ENCODE results near the gene NOXA1.

Gene NOXA1

GRCh38 chr9:137387891-137388560 lies 35.2 kb upstream of the NOXA1 start:
- DNase-seq, result no peak

- DNase-seq, result no peak
Measured at GRCh38 chr9:137388589-137389427, 34.4 kb upstream of the NOXA1 start.

GRCh38 chr9:137389428-137389746 lies 33.8 kb upstream of the NOXA1 start:
- no peak for DNase-seq

- DNase-seq, result no peak
Measured at GRCh38 chr9:137390553-137391410, 32.4 kb upstream of the NOXA1 start.

- DNase-seq, result no peak
Measured at GRCh38 chr9:137391411-137391754, 31.8 kb upstream of the NOXA1 start.

DNA sequence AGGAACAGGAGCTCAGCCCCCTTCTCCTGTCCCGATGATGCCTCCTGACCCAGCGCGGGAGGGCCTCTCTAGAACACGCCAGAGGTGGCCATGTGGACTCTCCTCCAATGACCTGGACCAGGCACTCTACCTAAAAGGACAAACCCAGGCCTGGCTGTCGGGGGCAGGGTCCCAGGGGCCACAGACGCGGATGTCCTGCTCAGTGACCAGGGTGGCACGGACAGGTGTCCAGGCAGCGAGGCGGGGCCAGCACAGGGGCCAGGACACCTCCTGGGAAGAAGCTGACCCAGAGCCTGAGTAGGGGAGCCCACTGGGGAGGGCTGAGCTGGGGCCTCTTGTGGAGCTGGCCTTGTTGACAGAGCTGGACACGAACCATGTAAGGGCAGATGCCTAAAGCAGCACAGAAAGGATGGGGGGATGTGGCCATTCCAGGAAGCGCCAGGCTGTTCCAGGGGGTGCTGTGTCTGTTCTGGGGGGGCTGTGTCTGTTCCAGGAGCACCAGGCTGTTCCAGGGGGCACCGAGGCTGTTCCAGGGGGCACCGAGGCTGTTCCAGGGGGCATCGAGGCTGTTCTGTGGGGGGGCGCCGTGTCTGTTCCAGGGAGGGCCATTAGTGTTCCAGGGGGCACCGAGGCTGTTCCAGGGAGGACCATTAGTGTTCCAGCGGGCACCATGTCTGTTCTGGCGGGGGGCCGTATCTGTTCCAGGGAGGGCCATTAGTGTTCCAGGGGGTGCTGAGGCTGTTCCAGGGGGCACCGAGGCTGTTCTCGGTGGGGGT lies 30.8 kb upstream of the NOXA1 start:
- DNase-seq, result no peak

DNA sequence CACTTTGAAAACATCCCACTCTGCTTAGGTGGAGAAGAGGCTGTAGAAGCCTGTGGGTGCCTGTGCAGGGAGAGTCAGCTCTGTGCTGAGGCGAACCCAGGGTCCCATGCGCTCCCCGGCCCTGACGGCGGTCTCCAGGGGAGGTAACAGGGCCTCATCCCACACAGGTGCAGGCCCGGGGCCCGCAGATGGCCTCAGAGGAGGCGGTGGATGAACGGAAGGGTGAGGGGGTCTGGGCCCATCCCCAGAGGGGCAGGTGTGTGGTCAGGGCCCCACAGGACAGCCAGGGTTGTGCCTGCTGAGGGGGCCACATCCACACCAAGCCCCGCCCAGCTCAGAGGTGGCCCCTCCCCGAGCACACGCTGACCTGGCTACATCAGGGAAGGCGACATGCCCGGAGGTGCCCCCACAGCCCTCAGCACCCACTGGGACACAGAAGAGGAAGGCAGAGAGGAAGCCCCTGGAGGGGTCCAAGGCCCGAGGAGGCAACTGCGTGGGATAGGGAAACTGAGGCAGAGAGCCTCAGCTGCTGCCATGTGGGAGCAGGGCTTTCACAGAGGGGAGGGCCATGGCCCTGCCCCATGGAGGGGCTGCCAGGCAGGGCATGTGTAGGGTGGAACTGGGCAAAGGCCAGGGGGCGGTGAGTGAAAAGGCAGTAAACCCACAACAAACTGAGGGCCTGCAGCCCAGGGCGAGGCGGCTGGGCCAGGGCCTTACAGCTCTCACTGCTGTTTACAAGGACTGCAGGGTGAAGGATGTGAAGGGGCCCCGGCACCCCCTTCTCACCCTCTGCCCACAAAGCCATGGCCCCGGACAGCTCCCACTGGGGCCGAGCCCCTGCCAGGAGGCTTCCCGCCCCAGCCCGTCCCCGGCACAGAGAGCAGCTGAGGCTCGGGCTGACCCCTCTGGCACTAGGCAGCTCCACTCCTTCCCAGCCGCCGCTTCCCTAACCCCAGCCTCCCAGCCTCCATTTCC lies 29.7 kb upstream of the NOXA1 start:
- no peak for DNase-seq

DNA sequence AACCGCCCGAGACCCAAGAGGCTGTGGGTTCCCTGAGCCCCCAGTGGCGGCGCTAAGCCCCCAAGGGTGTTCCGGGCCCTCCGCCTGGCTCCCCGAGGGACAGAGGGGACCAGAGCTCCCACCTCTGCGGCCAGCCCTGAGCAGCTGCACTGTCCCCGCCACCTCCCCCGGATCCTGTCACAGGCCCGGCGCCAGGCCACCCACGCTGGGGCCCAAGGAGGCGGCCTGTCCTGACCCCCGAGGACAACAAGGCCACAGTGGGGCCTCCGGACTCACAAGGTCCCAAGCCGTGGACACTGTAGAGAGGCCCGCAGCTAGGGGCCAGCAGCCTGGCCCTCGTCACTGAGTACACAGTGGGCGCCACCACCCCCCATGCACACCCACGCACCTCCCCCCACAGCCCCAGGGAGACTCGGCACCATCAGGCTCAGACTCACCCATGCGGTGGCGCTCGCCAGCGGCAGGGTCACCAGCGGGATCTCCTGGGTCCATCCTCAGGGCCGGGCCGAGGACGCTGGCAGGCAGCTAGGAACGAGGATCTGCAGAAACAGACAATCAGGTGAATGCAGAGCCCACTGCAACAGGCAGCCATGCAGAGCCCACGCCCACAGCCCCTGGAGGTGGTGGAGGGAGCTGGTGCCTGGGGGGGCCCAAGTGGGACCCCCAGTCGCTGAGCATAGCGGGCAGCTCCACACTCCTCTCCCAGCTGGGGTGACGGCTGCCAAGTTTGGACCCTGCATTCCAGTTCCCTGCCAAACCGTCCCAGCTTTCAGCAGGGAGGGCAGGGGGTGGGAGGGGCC lies 28.1 kb upstream of the NOXA1 start:
- no peak for DNase-seq

DNA sequence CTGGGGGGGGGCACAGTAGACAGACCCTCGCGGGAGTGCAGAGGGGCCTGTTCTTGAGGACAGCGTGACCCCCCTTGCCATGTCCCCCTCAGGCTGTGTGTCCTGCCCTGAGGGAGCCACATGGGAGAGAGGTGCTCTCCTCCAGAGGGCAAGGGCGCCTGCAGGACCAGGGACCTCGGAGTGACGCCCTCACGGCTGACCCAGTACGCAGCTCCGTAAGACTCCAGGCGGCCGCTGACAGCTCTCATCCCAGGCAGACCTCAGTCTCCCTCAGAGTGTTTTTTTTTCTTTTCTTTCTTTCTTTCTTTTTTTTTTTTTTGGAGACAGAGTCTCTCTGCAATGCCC lies 27.6 kb upstream of the NOXA1 start:
- no peak for DNase-seq

- DNase-seq, result no peak
Measured at GRCh38 chr9:137396227-137396626, 27.0 kb upstream of the NOXA1 start.

GRCh38 chr9:137396634-137397367 lies 26.4 kb upstream of the NOXA1 start:
- no peak for DNase-seq

DNA sequence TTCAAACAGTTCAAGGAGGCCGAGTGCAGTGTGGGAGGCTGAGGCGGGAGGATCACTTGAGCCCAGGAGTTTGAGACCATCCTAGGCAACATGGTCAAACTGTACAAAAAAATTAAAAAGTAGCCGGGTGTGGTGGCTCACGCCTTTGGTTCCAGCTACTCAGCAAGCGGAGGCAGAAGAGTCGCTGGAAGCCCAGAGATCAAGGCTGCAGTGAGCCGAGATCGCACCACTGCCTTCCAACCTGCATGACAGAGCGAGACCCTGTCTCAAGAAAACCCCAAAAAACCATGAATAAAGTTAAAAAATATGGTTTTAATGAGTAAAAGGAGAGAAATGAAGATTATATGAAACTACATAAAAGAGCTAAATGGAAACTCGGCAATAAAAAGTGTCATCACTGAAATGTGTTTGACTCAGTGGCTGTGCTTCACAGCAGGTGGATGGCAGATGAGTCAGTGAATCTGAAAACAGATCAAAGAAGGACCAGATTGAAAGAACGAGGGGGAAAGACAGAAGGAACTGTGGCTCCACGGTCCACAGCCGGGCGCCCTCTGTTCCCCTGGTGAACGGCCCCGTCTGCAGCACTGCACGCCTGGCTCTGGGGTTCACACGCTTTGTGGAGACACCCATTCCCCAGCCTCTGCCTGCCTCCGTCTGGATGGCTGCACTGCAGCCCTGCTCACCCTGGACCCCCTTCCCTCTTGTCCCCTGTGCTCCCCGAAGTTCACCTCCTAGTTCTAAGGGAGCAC lies 25.3 kb upstream of the NOXA1 start:
- no peak for DNase-seq

GRCh38 chr9:137398561-137399468 lies 24.4 kb upstream of the NOXA1 start:
- no peak for DNase-seq

DNA sequence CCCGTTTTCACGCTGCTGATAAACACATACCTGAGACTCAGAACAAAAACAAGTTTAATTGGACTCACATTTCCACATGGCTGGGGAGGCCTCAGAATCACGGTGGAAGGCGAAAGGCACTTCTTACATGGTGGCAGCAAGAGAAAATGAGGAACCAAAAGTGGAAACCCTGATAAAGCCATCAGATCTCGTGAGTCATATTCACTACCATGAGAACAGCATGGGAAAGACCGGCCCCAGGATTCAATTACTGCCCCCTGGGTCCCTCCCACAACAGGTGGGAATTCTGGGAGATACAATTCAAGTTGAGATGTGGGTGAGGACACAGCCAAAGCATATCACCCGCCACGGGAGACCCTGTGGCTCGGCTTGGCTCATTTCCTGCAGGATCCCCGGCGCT lies 20.4 kb upstream of the NOXA1 start:
- DNase-seq, result no peak

GRCh38 chr9:137403269-137403668 lies 19.9 kb upstream of the NOXA1 start:
- no peak for DNase-seq

GRCh38 chr9:137404961-137405567 lies 18.1 kb upstream of the NOXA1 start:
- DNase-seq, result no peak

DNA sequence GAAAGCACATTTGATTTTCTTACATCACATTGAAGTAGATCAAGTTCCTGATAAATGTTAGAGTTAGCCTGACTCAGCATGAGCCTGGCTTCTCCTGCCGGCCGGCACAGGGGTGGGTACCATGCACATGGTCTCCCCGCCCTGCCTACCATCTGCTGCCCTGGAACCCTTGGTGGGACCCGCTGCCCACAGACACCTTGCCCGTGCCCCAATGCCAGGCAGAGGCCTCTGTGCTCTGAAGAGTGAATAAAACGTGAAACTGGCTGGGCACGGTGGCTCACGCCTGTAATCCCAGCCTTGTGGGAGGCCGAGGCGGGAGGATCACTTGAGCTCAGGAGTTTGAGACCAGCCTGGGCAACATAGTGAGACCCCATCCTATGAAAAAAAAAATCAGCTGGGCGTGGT lies 17.5 kb upstream of the NOXA1 start:
- DNase-seq, result no peak
